Measurements from ENCODE around the gene UBALD2. TPM values are rescaled to one million over a fixed set of nuclear protein-coding genes. Genes with fewer than 3 reads are reported as not detected.
A peak's percentile ranks its signal among the peaks of the same experiment; 100 is the strongest.
"Not testable (repeated sequence)": the region's sequence is repeated elsewhere in the genome, so short reads cannot be mapped to it uniquely, and the experiment has no call there.

UBALD2 gene
- total RNA-seq, 1 donor from 2014 or later, result 28.1 TPM

- DNase-seq, result peak; percentile 30
- intact Hi-C loops (cut with DNase I), result no loop called here
- no peak for ATAC-seq (ENCODE audit: poor library complexity)
Measured at GRCh38 chr17:76261421-76262215, 3.5 kb upstream of the UBALD2 start.

- DNase-seq, result peak; percentile 40
- ATAC-seq (ENCODE audit: poor library complexity), result no peak
- intact Hi-C loops (cut with DNase I), result no loop called here
Measured at GRCh38 chr17:76262732-76263344, 2.3 kb upstream of the UBALD2 start.

- intact Hi-C loops (cut with DNase I), result no loop called here
- no peak for DNase-seq
Measured at GRCh38 chr17:76263896-76264295, 1.3 kb upstream of the UBALD2 start.

GRCh38 chr17:76264425-76264754 lies 758 bp upstream of the UBALD2 start:
- no peak for ATAC-seq (ENCODE audit: poor library complexity)
- DNase-seq, result no peak
- intact Hi-C loops (cut with DNase I), result no loop called here

More at GRCh38 chr17:76263896-76264295, 1.3 kb upstream of the UBALD2 start:
- no peak for ATAC-seq (ENCODE audit: poor library complexity)

- peak; percentile 86 for DNase-seq
Measured at GRCh38 chr17:76265624-76266243, 586 bp downstream of the UBALD2 start.

GRCh38 chr17:76266244-76266938 lies 1.2 kb downstream of the UBALD2 start:
- ATAC-seq (ENCODE audit: poor library complexity), result no peak
- DNase-seq, result no peak
- intact Hi-C loops (cut with DNase I), result no loop called here

More at GRCh38 chr17:76265624-76266243, 586 bp downstream of the UBALD2 start:
- ATAC-seq (ENCODE audit: poor library complexity), result peak; percentile 23
- intact Hi-C loops (cut with DNase I), result no loop called here

- ATAC-seq (ENCODE audit: poor library complexity) (no peak), DNase-seq (no peak)
- intact Hi-C loops (cut with DNase I), result no loop called here
Measured at GRCh38 chr17:76267051-76267576, 2.0 kb downstream of the UBALD2 start.

GRCh38 chr17:76267581-76268001 lies 2.4 kb downstream of the UBALD2 start:
- DNase-seq; ATAC-seq (ENCODE audit: poor library complexity); intact Hi-C loops (cut with DNase I): not testable (repeated sequence)

GRCh38 chr17:76268015-76268749 lies 3.0 kb downstream of the UBALD2 start:
- ATAC-seq (ENCODE audit: poor library complexity) (peak; percentile 22), DNase-seq (peak; percentile 91)
- intact Hi-C loops (cut with DNase I), result no loop called here

GRCh38 chr17:76268991-76269981 lies 4.1 kb downstream of the UBALD2 start:
- intact Hi-C loops (cut with DNase I), result no loop called here
- DNase-seq (no peak), ATAC-seq (ENCODE audit: poor library complexity) (no peak)

GRCh38 chr17:76270127-76270592 lies 5.0 kb downstream of the UBALD2 start:
- no peak for DNase-seq
- ATAC-seq (ENCODE audit: poor library complexity), result no peak
- intact Hi-C loops (cut with DNase I), result no loop called here

GRCh38 chr17:76270770-76271668 lies 5.9 kb downstream of the UBALD2 start:
- intact Hi-C loops (cut with DNase I), result no loop called here
- ATAC-seq (ENCODE audit: poor library complexity) (no peak), DNase-seq (no peak)

- intact Hi-C loops (cut with DNase I), result no loop called here
- no peak for DNase-seq
- no peak for ATAC-seq (ENCODE audit: poor library complexity)
Measured at GRCh38 chr17:76271669-76272540, 6.8 kb downstream of the UBALD2 start.

- peak; percentile 1 for ATAC-seq (ENCODE audit: poor library complexity)
- intact Hi-C loops (cut with DNase I), result no loop called here
- DNase-seq, result no peak
Measured at GRCh38 chr17:76272541-76273444, 7.6 kb downstream of the UBALD2 start.
